ENCODE measurements around the gene ZNF679. TPM values are rescaled to one million over a fixed set of nuclear protein-coding genes. Genes with fewer than 3 reads are reported as not detected.

Gene ZNF679
- total RNA-seq, 1 donor from 2014 or later, result not detected

DNA sequence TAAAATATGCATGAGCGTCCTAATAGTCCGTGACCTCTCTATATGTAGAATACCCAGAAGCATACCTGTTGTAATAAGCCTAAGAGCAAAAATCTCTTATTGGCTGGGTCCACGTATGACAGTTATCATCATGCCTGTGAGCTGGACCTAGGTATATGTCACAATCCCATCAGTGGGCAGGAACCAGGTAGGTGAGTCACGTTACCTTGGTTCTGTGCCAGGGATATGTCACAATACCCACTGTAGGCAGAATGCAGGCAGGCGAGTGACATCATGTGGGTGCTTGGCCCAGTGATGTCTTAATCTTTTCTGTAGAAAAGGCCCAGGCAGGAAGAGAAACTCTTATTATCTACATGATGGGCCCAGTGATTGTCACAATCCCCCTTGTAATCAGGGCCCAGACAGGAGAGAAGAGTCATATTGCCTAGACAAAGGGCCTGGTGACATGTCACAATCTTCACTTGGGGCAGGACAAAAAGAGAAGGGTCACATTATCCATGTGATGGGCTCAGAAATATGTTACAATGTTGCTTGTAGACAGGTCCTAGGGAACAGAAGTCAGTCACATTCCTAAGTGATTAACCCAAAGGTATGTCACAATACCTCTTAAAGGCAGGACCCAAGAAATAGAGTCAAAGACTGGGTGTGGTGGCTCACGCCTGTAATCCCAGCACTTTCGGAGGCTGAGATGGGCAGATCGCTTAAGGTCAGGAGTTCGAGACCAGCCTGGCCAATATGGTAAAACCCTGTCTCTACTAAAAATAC, 72.5 kb downstream of the ZNF679 start:
- Histone ChIP-seq H3K4me3 (no peak overlapping the region), H3K9me3 (no peaks in the 10 kb centered on the region), H3K27ac (no peak overlapping the region), H3K36me3 (no peaks in the 10 kb centered on the region), H3K4me1 (no peaks in the 10 kb centered on the region), H3K27me3 (ENCODE audit: low read depth) (no peaks in the 10 kb centered on the region)
- intact Hi-C loops (cut with DNase I), result no loop called here
- ATAC-seq (no peak), DNase-seq (no peak)
- TF ChIP-seq, protein P1, sequence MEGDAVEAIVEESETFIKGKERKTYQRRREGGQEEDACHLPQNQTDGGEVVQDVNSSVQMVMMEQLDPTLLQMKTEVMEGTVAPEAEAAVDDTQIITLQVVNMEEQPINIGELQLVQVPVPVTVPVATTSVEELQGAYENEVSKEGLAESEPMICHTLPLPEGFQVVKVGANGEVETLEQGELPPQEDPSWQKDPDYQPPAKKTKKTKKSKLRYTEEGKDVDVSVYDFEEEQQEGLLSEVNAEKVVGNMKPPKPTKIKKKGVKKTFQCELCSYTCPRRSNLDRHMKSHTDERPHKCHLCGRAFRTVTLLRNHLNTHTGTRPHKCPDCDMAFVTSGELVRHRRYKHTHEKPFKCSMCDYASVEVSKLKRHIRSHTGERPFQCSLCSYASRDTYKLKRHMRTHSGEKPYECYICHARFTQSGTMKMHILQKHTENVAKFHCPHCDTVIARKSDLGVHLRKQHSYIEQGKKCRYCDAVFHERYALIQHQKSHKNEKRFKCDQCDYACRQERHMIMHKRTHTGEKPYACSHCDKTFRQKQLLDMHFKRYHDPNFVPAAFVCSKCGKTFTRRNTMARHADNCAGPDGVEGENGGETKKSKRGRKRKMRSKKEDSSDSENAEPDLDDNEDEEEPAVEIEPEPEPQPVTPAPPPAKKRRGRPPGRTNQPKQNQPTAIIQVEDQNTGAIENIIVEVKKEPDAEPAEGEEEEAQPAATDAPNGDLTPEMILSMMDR (IDR thresholded peaks at IDR 0.05), result no peak

DNA sequence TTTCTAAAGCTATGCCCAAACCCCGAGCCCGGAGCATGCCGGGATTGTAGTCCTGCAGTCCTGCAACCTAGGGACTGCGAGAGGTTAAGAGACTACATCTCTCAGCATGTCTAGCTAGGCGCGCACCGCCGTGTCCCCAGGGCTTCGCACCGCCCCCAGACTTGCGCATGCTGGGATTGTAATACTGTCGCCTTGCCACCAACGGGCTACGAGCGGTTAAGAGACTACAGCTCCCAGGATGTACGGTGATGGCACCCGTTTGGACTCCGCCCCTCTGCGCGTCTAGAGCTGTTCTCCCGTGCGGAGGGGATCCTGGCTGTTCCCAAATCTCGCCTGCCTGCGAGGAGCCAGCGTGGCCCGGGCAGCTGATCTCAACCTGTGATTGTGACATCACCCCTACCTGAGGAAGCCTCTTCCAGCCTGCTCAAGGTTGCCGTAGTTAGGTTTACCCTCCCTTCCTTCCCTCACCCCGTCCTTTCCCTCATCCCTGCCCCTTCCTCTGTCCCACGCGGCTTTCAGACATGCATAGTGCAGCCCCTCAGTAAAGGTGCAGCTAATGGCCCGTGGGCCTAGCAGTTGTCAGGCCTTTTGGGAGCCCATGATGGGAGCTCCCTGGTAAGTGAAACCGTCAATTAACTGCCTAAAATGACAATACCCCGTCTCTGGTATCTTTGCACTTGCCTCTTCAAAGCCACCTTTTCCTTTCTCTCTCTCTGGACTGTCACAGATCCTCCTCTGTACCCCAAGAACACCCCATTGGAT, 79.2 kb downstream of the ZNF679 start:
- Histone ChIP-seq H3K9me3 (no peaks in the 10 kb centered on the region), H3K4me1 (peaks cover 6% of the 10 kb centered on the region), H3K36me3 (no peaks in the 10 kb centered on the region), H3K4me3 (peak overlapping the region; percentile 72), H3K27me3 (ENCODE audit: low read depth) (no peaks in the 10 kb centered on the region), H3K27ac (peak overlapping the region; percentile 81)
- TF ChIP-seq, protein P1 (IDR thresholded peaks at IDR 0.05), result no peak
- peak; percentile 99 for ATAC-seq
- intact Hi-C loops (cut with DNase I), result no loop called here
- DNase-seq, result peak; percentile 97

DNA sequence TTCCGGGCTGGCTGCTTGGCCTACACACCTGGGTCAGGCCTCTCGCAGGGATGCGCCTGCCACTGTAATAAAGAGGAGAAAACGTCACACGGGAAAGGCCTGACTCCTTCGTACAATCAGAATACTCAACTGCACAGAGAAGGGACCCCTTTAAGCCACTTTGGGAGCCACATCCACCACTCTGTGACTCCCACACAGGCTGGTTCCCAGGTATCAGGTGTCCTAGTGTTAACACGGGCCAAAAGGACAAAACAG, 79.7 kb downstream of the ZNF679 start:
- intact Hi-C loops (cut with DNase I), result no loop called here
- no peaks in the 10 kb centered on the region for H3K36me3 ChIP-seq
- no peak for ATAC-seq
- peaks cover 6% of the 10 kb centered on the region for H3K4me1 ChIP-seq
- no peaks in the 10 kb centered on the region for H3K9me3 ChIP-seq
- TF ChIP-seq, protein P1 (IDR thresholded peaks at IDR 0.05), result no peak
- H3K27ac ChIP-seq, result peak overlapping the region; percentile 81
- H3K27me3 ChIP-seq (ENCODE audit: low read depth), result no peaks in the 10 kb centered on the region
- no peak for DNase-seq
- peak overlapping the region; percentile 72 for H3K4me3 ChIP-seq

DNA sequence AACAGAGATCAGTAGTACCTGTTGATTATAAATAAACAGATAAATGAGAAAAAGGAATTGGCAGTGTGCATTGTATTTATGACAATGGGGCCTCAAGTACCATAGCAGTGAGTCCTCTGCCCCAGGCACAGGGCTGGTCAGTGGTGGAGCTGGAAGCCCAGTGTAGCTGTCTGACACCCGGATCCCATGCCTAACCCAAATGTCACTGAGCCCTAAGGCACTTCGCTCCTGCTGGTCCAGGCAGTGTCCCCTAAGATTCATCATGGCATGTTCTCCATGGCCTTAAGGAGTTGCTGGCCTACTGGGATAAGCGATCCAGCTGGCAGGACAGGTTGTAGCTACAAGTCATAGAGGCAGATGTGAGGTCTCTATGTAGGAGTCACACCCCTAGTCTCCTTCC, 82.2 kb downstream of the ZNF679 start:
- no peaks in the 10 kb centered on the region for H3K9me3 ChIP-seq
- no peak overlapping the region for H3K4me3 ChIP-seq
- no peaks in the 10 kb centered on the region for H3K36me3 ChIP-seq
- intact Hi-C loops (cut with DNase I), result no loop called here
- H3K4me1 ChIP-seq, result peaks cover 17% of the 10 kb centered on the region
- H3K27me3 ChIP-seq (ENCODE audit: low read depth), result no peaks in the 10 kb centered on the region
- TF ChIP-seq, protein P1 (IDR thresholded peaks at IDR 0.05), result no peak
- ATAC-seq, result no peak
- no peak for DNase-seq
- H3K27ac ChIP-seq, result no peak overlapping the region

DNA sequence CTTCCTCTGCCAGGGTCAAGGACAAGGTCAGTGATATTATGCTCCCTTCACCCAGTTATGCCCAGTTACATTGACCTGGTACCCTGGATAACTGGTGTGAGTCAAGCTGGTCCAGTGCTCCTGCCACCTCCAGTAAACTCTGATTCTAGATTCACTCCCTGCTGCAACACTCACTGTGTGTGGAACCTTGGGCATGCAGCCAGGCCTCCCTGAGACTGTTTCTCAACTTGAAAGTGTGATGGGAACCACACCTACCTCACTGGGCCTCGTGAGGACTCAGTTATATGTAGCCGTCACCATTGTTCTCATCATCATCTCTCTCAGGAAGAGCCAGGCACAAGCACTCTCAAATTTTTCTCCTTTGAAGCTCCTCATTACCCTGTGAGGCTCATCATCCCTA, 84.6 kb downstream of the ZNF679 start:
- no peaks in the 10 kb centered on the region for H3K27me3 ChIP-seq (ENCODE audit: low read depth)
- intact Hi-C loops (cut with DNase I), result no loop called here
- peaks cover 11% of the 10 kb centered on the region for H3K4me1 ChIP-seq
- no peak for ATAC-seq
- H3K9me3 ChIP-seq, result no peaks in the 10 kb centered on the region
- no peak for DNase-seq
- TF ChIP-seq, protein P1 (IDR thresholded peaks at IDR 0.05), result no peak
- peak overlapping the region; percentile 82 for H3K27ac ChIP-seq
- no peak overlapping the region for H3K4me3 ChIP-seq
- no peaks in the 10 kb centered on the region for H3K36me3 ChIP-seq

Measured in lower lobe of right lung (tissue), 2 donors.